ENCODE measurements around the gene MBLAC1.

Gene MBLAC1

DNA sequence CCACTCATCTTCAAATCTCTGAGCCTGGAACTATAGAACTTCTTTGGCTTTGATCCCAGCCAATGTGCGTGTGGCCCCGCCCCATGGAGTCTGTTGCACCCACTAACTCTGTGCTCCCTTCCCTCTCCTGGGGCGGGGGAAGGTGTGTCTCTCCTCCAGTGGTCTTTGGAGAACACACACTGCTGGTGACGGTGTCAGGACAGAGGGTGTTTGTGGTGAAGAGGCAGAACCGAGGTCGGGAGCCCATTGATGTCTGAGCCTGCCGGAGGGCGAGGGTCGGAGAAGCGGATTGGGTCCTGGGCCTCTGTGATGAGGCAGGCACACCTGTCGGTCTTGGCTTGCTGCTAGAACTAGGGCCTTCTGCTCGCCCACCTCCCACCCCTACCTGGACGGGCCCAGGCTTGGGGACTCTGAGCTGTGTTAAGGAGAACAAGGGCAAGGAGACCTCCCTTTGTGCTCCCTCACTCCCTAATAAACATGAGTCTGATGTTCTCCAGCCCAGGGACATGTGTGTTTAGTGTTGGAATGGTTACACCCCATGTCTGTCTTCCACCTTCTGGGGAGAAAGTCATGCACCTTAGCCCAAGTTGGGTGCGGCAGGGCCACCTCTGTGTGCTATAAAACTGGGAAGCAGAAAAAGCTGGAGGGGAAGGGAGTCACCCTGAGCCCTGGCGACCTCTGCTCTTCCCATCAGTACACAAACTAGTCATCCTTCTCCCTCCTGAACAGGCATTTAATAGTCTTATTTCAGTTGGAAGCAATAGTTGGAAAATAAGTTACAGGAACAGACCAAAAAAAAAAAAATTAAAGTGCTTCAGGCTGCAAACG is 27.2 kb downstream of the MBLAC1 start:
- no peak for DNase-seq (ENCODE audit: low read depth, low spot score)

DNA sequence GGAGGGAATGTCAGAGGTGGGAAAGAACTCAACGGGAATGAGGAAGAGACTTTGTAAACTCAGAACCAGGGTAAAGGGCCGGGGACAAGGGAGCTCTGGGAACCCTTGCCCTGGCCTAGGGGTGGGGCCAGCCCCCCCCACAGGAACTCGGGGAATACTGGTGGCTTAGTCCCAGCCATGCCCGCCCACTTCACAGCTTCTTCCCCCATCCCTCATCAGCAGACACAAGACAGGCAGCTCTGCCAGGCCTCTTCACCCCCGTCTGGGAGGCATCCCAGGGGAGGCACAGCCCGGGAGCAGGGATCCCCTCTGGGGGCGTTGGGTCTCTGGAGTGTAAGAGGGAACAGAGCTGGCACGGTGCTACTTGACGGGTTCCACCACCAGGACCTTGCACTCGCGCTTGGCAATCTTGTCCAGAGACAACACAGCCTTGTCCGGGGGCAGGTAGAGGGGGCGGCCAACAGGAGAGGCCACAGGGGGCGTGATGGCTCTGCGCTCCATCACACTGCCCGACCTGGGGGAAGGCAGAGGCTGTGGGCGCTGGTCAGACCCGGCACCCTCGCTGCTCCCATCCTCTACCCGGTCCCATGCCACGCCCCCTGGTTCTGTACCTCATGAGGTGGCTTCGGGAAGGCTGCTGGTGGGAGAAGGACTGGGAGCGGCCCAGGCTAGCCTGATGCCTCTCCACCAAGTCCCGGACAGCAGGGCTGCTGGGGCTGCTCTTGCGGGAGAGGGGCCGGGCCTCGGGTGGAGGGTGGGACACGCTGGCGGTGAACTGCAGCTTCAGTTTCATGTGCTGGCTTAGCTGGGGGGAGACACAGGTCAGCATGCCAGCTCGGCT is 28.1 kb downstream of the MBLAC1 start:
- no peak for DNase-seq (ENCODE audit: low read depth, low spot score)

DNA sequence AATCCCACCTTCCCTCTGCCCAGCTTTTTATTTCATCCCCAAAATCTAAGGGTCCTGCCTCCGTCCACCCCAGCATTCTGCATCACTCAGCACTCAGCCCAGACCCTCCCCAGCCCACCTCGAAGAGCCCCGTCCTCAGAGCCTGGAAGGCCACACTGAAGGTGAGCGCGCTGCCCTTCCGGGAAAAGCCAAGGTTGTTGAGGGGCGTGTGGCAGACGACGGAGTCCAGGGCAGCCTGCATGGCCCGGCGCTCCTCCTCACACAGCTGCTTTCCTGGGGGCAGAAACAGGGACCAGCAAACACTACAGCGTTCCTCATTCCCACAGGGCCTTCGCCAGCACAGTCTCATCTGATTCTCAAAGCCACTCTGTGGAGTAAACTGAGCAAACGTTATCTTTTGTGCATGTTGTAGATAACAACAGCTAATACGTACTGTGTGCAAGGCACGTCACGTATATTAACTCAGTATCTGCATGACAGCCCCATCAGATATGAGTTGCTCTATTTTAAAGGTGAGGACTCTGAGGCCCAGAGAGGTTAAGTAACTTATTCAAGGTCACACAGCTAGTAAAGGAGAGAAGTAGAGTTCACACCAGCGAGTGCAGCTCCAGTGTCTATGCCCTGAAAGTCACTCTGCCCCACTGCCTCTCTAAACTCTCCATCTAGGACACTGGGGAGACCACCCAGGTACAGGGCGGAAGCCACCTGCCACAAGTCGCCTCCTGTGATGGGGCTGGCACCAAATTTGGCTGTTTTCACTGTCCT is 29.0 kb downstream of the MBLAC1 start:
- DNase-seq (ENCODE audit: low read depth, low spot score) = no peak

DNA sequence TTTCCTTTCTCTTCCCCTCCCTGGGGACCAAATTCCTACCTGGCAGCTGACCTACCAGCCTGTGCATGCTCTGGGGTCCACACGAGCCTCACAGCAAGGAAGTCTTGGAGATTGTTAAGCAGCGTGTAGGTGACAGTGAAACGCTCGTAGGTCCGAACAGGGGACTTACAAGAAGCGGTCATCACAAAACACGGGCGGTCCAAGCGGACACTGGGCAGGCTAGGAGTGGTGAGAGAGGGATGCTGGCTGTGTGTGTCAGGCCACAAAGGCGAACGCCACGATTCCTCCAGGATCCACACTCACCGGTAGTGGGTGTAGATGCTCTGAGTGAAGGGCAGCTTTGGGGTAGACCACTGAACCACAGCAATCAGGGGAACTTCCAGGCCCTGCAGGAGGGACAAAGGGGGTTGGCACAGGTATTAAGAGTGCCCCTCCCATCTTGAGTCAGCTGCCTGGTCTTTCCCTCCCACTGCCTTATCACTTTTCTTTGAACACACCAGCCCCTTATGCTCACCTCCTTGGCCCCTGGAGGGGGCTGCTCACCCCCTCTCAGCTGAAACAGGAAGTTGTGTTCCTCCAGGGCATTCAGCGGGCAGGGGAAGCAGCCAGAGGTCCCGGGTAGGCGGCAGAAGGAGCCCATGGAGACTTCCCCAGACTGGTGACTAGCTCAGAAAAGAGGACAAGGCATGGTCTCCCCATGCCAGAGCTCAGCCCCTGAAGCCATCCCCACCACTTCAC is 29.7 kb downstream of the MBLAC1 start:
- peak; percentile 50 for DNase-seq (ENCODE audit: low read depth, low spot score)

DNA sequence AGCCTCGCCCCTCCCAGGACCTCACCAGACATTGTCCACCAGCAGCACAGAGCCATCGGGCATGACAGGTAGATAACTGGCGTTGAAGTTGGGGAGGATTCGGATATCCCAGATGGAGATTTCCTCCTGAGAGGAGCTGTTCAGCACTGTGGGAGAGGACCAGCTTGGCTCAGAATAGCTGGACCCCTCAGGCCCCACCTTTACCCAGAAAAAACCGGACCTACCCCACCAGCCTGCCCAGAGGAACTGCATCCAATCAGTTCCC is 30.2 kb downstream of the MBLAC1 start:
- DNase-seq (ENCODE audit: low read depth, low spot score) = no peak

DNA sequence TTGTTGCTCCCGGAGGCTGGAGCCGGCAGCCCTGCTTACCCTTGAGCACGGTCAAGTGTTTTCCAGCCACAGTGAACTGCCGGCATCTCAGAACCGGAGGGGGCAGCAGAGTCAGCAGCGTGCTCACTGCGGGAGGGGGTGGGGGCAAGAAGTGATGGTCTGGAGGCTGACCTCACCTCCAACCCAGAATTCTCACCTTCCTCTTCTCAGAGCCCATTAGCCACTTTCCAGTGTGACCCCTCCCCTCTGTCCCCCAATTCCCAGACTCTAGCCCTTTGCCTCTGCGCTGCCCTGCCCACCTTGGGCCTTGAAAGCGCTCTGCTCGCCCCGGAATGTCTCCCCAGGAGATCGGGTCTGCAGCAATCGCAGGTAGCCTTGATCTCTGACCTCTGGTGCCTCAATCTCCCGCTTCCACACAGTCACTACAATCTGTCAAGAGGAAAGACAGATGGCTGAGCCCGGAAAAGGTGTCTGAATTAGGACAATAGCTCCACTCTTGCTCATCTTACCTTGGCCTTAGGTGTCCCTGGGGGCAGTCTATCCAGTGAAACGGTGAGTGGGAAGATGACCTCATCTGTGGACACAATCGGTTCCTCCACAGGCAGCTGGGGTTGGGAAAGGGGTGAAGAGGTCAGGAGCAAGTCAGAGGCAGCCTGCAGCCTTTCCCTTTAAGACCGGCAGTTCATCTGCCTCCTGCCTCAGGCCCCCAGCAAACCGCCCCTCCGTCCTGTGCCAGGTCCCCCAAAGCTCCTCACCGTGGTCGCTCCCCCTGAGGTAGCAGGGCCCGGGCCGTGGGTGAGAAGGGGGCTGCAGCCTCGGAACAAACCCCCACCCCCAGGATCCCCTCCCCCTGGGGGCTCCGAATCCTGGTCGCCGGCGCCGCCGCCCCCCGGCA is 30.8 kb downstream of the MBLAC1 start:
- DNase-seq (ENCODE audit: low read depth, low spot score) = peak; percentile 80

DNA sequence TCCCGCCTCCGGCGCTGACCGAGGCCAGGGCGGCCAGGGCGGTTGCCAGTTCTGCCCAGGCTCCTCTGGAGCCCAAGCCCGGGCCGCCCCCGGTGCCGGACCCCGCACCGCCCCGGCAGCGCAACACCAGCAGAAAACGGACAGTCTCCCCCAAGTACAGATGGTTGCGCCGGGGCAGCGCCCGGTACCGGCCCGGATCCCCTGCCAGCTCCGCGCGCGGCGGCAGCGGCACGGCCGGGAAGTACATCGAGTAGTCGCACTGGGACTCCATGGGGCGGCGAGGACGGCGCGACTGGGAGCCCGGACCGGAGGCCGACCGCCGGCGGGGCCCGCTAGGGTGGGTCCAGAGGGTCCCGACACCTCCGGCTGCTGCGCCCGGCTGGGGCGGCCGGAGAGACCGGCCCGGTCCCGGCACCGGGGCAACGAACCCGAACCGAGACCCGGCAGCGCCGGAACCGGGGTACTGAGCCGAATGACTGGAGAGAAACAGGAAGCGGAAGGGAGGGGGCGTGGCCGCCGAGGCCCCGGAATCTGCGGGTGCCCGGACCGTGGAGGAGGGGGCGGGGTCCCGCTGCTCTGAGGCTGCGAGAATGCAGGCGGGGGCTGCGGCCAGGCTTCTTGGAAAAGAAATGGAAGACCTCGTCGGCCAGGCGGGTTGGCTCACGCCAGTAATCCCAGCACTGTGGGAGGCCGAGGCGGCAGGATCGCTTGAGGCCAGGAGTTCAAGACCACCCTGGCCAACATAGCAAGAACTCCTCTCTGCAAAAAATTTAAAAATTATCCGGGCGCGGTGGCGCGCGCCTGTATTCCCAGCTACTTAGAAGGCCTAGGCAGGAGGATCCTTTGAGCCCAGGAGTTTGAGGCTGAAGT is 31.7 kb downstream of the MBLAC1 start, which contains the start of gene TRAPPC14:
TRAPPC14 (minus strand) TSS at position 495 of the 870 bp plus-strand sequence; CDS start at position 271, 224 bp downstream.
- DNase-seq (ENCODE audit: low read depth, low spot score) = peak; percentile 93

DNA sequence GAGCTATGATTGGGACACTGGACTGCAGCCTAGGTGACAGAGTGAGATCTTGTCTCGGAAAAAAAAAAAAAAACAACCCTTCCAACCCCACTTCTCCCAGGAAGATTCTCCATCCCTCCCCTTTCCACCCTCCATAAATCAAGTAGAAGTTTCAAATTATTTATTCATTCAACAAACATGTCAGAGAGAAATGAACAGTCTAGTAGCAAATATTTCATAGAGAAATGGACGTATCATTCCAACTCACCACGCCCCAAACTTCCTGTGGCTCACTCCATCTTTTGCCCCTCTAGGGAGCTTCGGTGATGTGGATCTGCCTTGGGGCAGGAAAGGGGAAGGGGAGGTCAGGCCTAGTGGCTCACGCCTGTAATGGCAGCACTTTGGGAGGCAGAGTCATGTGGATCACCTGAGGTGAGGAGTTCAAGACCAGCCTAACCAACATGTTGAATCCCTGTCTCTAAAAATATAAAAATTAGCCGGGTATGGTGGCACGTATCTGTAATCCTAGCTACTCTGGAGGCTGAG is 32.4 kb downstream of the MBLAC1 start:
- peak; percentile 37 for DNase-seq (ENCODE audit: low read depth, low spot score)

DNA sequence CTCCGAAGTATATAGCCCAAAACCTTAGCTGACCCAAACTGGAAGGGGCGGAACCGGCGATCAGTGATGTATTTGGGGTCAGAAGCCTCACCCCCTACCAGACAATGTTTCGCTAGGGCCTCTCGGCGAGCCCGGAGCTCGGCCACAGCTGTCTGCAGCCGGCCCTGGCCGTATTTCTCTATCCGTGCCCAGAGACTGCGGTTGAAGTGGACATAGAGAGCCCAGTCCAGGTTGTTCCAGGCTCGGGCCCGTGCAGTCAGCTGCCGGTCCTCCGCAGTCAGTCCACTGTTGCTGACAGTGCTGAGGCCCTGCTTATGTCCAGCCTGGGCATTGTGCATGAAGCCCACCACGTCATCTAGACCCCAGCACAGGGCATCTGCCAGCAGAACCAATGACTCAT is 33.3 kb downstream of the MBLAC1 start:
- no peak for DNase-seq (ENCODE audit: low read depth, low spot score)

DNA sequence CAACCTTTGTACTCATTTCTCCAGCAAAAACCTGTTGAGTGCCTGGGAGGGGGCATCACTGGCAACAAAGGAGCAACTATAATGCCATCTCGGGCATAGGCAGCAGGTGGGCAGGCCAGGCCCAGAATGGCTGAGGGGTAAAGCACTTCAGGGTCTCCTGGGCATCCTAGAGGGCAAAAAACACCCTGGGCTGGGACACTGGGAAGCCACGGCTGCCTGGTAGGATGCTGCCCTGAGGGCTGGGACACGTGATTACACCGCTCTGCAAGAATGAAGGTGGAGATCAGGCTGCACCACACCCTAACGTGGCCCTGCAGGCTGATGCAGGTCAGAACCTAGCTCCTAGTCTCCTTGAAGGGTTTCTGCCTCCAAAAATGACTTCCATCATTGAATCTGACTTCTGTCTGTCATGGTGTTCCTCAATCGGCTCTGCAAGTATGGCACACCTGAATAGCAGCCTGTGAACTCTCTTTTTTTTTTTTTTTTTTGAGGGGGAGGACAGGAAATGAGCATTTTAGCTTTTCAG is 36.3 kb downstream of the MBLAC1 start:
- peak; percentile 77 for DNase-seq (ENCODE audit: low read depth, low spot score)

DNA sequence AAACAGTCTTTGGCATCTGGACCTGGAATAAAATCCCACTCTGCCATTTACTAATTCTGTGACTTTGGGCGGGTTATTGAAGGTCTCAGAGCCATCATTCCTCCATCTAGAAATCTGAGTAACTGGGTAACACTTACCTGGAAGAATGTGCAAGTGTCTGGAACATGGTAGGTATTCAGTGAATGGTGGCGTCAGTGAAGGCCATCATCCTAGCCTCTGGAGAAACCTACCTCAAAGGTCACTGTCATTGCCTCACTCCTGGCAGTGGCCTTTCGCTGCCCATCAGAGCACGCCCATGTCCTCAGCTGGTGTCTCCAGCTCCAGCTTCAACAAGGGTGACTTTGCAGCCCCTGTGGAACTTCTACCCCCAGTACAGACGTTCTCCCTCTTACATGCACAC is 37.1 kb downstream of the MBLAC1 start:
- DNase-seq (ENCODE audit: low read depth, low spot score) = no peak

DNA sequence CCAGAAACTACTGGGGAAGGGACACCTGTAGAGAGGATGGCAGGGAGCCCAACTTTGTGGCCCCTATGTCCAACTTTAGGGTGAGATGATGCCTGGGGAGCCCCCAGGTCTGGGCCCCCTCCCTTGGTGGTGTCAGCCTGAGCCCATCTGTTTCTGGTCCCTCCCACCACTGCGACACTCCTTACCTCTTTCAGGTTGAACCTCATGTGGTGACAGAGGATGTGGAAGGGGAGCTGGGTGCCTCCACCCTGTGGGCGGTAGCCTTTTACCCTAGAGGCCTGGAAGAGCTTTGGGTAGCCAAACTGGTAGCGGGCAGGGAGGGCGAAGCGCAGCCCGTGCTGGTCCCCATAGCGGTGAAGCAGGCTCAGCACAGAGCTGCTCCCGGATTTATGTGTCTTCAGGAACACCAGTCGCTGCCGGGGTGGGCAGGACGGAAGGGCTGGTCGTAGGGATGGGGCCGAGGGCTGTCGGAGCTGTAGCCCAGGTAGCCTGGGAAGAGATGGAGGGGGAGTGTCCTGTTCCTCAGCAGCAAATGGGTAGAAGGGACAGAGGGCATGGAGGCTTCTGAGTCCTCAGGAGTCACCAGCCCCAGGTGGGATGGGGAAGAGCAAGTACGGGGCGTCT is 39.7 kb downstream of the MBLAC1 start:
- no peak for DNase-seq (ENCODE audit: low read depth, low spot score)

DNA sequence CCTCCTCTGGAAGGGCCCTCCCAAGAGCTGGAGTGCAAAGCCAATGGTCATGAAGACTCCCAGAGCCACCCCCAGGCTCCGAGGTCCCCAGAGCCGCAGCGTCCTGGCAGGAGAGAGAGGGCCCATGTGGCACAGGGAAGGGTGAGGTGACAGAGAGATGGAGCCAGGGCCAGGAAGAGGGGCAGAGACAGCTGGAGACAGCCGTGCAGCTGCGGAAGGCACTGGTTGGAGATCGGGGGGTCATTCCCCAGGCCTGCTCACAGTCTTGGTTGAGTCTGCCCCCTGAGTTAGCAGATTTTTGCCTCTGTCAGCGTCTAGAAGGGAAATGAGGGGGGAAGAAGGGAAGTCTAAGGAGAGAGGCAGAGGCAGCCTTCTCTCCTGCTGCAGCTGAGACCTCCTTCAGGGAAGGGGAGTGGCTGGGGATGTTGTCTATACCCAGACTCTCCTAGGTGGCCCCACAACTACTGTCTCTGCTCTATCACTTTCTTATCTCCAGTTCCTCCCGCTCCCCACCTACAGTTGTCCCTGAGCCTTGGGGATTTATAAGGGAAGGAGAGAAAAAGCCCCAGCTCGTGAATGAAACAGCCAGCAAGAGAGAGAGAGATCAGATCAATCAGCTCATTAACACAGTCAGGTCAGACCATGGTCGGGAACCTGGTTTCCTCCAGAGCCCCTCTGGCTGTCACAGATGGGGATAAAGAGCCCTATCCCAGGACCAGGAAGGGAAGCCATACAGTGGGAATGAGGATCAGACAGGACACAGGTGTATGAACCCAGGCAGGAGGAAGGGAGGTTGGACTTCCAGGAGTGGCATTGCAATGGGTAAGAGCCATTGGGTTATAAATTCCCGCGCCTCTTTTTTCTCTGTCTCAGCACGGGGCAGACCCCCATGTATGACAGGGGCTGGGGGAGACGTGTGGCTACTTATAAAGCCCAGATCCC is 40.5 kb downstream of the MBLAC1 start:
- no peak for DNase-seq (ENCODE audit: low read depth, low spot score)

DNA sequence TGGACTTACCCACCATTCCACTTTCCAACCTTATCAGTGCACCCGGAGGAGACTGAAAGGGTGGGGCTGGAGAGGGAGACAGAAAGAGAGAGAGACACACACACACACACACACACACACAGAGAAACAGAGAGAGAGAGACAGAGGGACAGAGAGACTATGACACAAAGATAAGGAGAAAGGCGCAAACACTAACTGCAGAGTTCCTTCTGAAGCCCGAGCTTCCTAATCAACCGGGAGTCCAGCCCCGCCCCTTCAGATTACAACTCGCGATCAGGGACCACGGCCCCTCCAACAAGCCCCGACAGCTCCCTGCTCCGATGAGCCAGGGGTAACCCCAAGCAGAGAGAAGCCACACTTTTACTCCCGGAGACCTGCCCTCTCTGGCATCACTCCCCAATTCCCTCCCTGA is 41.2 kb downstream of the MBLAC1 start:
- no peak for DNase-seq (ENCODE audit: low read depth, low spot score)

DNA sequence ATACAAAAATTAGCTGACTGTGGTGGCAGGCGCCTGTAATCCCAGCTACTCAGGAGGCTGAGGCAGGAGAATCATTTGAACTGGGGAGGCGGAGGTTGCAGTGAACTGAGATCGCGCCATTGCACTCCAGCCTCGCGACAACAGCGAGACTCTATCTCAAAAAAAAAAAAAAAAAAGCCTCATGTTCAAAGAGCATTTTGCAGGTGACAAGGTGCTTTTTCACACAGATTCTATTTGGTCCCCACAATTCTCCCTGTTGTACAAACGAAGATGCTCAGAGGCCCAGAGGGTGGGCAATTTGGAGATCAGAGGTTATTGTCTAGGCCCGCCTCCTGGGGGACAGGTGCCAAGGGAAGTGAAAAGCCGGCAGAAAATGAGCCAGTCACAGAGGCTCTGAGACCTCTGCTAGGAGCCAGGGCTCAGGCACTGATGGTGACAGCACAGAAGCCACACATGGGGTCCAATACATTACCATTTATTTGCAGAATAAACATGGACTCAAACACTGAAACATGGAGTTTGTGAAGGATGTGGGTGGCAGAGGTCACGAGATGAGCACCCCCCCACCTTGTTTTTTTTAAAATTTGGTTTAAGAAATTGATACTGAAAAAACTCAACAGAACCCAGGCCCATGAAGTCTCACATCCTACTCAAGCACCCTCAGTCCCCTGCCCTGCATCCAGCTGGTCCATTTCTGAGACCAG is 42.5 kb downstream of the MBLAC1 start:
- DNase-seq (ENCODE audit: low read depth, low spot score) = no peak

DNA sequence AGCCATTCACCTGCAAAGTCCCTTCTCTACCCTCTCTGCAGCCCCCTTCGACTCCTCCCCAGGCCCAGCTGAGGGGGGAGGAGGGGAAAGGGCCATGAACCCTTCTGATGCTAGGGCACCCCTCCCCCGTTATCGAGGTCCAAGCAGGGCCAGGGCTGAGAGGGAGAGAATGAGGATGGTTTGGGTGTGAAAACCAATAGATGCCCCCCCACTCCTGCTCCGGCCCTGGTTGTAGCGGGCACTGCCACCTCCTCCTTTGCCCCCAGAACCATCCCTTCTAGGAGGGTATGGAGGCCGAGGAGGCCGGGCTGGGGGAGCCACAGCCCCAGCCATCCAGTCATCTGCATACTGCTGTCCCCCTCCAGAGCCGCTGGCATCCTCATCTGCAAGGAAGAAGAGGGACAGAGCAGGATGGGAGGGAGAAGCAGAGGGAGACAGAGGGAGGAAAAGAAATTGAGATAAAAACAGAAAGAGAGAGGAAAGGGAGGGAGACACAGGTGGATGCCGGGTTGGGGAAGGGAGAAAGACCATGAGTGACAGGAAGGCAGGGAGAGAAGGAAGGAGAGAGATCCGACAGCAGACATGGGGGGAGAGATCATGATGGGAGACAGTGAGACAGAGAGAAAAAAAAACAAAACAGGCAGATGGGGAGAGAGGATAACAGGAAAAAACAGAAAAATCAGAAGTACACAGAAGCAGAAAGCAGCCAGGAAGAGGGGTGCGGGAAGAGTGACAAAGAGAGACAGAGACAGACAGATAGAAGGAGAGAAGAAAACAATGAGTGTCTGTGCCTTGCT is 43.5 kb downstream of the MBLAC1 start:
- DNase-seq (ENCODE audit: low read depth, low spot score) = no peak
